Vagina (tissue), 2 donors: ENCODE results near the gene PLEKHA8.

Experiments used
- POLR2A ChIP-seq, 2 donors: fragments of 450-650 bp; IDR thresholded peaks; one replicate each; pipeline ENCODE4 v1.6.1; 2017; ENCODE audit warnings: antibody characterized with exemption in 2 of 2, mild to moderate bottlenecking in 2 of 2, moderate library complexity in 2 of 2
- POLR2AphosphoS5 ChIP-seq, 2 donors: sonication (generic); formaldehyde crosslinking; IDR thresholded peaks; one replicate each; pipeline ENCODE4 v1.9.0; 2017; ENCODE audit warnings: antibody characterized with exemption in 2 of 2, mild to moderate bottlenecking in 2 of 2, low read depth in 1 of 2; ENCODE audit not compliant: insufficient read depth in 1 of 2
- TF ChIP-seq, protein P1 (sequence below), 3 experiments: fragments of 450-650 bp in 2 of 3; fragments of 200-600 bp in 1 of 3; sonication (generic) in 1 of 3; IDR thresholded peaks; one replicate each; pipeline ENCODE4 v1.5.1; 2017 to 2019; ENCODE audit warnings: antibody characterized with exemption in 3 of 3, mild to moderate bottlenecking in 2 of 3, moderate library complexity in 2 of 3

DNA sequence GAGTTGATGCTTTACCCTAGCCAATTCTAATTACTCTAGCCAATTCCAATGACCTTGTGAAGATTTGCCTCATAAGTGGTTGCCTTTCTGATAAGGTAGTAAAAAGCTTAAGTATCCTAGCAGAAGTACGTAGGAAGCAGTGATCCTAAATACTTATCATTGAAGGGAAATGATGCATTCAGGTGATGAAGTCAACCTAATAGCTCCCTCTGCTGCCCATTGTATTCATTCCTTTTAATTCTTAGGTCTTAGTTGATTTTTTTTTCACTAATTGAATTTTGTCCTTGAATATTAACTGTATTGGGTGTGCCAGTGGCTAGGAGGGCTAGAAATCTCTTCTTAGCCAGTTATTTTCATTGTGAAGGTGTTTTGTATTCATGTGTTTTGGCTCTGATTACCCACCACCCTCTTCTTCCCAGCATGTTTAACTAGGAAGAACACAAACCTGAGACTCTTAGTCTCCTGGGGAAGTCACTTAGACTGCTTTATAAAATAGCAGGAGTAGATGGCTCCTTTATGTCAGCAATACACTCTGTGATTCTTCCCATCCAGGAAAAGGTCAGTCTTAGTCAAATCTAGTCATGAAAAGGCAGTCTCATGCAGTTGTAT, 46.3 kb downstream of the PLEKHA8 start:
- TF ChIP-seq POLR2A (IDR thresholded peaks at IDR 0.05): no peak
- TF ChIP-seq, protein P1, sequence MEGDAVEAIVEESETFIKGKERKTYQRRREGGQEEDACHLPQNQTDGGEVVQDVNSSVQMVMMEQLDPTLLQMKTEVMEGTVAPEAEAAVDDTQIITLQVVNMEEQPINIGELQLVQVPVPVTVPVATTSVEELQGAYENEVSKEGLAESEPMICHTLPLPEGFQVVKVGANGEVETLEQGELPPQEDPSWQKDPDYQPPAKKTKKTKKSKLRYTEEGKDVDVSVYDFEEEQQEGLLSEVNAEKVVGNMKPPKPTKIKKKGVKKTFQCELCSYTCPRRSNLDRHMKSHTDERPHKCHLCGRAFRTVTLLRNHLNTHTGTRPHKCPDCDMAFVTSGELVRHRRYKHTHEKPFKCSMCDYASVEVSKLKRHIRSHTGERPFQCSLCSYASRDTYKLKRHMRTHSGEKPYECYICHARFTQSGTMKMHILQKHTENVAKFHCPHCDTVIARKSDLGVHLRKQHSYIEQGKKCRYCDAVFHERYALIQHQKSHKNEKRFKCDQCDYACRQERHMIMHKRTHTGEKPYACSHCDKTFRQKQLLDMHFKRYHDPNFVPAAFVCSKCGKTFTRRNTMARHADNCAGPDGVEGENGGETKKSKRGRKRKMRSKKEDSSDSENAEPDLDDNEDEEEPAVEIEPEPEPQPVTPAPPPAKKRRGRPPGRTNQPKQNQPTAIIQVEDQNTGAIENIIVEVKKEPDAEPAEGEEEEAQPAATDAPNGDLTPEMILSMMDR (IDR thresholded peaks at IDR 0.05): no peak
- TF ChIP-seq POLR2AphosphoS5 (IDR thresholded peaks at IDR 0.05; ENCODE audit: insufficient read depth in 1 of 2, low read depth in 1 of 2): no peak
